Measurements from ENCODE around the gene ESYT3. TPM values are rescaled to one million over a fixed set of nuclear protein-coding genes. Genes with fewer than 3 reads are reported as not detected.
"Not testable (repeated sequence)": the region's sequence is repeated elsewhere in the genome, so short reads cannot be mapped to it uniquely, and the experiment has no call there.

The ESYT3 gene
- total RNA-seq, 1 donor from 2014 or later: 2.0 TPM

DNA sequence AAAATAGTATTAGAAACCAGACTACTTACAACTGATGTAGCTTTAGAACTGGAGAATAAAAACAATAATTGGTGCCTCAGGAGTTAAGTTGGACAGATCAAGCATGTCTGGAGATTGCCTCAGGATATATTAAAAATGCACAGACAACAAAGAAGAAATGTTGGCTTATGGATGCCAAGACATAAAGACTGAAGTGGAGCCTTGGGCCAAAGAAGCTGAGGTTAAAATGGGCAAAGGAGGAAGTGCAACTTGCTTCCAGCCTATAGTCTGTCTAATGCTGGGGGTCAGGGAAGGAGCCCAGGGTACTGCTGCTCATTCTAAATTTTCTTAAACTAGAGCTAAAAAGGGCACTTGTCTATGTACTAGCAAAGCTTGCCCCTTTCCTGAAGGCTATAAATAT is 77.5 kb downstream of the ESYT3 start:
- no peaks in the 10 kb centered on the region for H3K4me1 ChIP-seq
- H3K36me3 ChIP-seq: no peaks in the 10 kb centered on the region
- DNase-seq (ENCODE audit: extremely low spot score in 2 of 2): no peak
- H3K27ac ChIP-seq: no peak overlapping the region
- intact Hi-C loops (cut with DNase I): no loop called here
- TF ChIP-seq, protein P1, sequence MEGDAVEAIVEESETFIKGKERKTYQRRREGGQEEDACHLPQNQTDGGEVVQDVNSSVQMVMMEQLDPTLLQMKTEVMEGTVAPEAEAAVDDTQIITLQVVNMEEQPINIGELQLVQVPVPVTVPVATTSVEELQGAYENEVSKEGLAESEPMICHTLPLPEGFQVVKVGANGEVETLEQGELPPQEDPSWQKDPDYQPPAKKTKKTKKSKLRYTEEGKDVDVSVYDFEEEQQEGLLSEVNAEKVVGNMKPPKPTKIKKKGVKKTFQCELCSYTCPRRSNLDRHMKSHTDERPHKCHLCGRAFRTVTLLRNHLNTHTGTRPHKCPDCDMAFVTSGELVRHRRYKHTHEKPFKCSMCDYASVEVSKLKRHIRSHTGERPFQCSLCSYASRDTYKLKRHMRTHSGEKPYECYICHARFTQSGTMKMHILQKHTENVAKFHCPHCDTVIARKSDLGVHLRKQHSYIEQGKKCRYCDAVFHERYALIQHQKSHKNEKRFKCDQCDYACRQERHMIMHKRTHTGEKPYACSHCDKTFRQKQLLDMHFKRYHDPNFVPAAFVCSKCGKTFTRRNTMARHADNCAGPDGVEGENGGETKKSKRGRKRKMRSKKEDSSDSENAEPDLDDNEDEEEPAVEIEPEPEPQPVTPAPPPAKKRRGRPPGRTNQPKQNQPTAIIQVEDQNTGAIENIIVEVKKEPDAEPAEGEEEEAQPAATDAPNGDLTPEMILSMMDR (IDR thresholded peaks at IDR 0.05): no peak
- no peak for TF ChIP-seq POLR2AphosphoS5 (IDR thresholded peaks at IDR 0.05; ENCODE audit: insufficient read depth in 1 of 2, low read depth in 1 of 2)
- TF ChIP-seq POLR2A (IDR thresholded peaks at IDR 0.05): no peak
- no peaks in the 10 kb centered on the region for H3K9me3 ChIP-seq
- no peaks in the 10 kb centered on the region for H3K27me3 ChIP-seq
- no peak overlapping the region for H3K4me3 ChIP-seq

DNA sequence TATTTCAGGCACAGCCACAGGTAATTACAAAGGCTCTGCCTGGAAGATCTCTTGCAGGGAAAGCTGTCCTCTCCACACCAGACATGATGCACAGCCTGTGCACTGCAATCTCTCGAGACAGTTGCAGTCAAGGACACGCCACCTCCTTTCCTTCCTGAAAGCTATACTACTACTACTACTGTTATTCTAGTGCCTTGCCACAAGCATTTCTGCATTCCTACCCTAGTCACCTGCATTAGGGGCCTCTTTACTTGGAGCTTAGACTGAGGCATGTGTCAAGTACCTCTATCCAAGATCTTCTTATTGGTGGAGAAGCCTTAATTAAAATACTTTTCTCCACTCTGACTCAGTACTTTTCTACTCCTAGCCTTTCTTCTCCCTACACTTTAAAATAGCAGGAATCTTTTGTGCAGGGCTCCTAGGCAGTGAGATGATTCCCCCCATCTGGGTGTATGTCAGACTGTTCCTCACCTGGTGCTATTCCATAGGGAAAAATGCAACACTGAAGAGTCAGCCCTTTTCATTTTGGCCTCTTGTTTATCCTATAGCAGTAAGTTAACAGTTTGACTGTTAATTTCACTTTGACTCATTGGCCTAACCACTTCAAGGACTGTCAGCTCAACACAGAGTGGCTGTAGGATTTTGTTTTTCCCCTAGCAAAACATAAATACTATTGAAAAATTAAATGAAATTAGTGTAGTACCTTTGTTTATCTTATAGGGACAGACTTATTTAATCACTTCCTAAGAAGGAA is 78.9 kb downstream of the ESYT3 start:
- intact Hi-C loops (cut with DNase I): no loop called here

DNA sequence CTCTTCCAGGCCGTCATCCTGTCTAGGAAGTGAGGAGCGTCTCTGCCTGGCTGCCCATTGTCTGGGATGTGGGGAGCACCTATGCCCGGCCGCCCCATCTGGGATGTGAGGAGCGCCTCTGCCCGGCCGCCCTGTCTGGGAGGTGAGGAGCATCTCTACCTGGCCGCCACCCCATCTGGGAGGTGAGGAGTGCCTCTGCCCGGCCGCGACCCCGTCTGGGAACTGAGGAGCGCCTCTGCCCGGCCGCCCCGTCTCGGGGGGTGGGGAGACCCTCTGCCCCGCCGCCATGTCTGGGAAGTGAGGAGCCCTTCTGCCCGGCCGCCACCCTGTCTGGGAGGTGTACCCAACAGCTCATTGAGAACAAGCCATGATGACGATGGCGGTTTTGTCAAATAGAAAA is 87.0 kb downstream of the ESYT3 start:
- peaks cover 0 to 29% of the 10 kb centered on the region in 2 donors for H3K36me3 ChIP-seq
- H3K9me3 ChIP-seq; H3K4me3 ChIP-seq; intact Hi-C loops (cut with DNase I); H3K27me3 ChIP-seq; H3K4me1 ChIP-seq; DNase-seq (ENCODE audit: extremely low spot score in 2 of 2); H3K27ac ChIP-seq: not testable (repeated sequence)

More for the DNA sequence above, 78.9 kb downstream of the ESYT3 start:
- TF ChIP-seq, protein P1 (IDR thresholded peaks at IDR 0.05): no peak
- TF ChIP-seq POLR2AphosphoS5 (IDR thresholded peaks at IDR 0.05; ENCODE audit: insufficient read depth in 1 of 2, low read depth in 1 of 2) (no peak), POLR2A (IDR thresholded peaks at IDR 0.05) (no peak)
- no peak overlapping the region for H3K27ac ChIP-seq
- H3K4me1 ChIP-seq: no peaks in the 10 kb centered on the region
- H3K9me3 ChIP-seq: no peaks in the 10 kb centered on the region
- no peak for DNase-seq (ENCODE audit: extremely low spot score in 2 of 2)
- H3K4me3 ChIP-seq: no peak overlapping the region
- H3K36me3 ChIP-seq: peaks cover 0 to 12% of the 10 kb centered on the region in 2 donors
- H3K27me3 ChIP-seq: no peaks in the 10 kb centered on the region

Other genes starting within 250 kb of the ESYT3 start
- 55.0 TPM for gene ARMC8, start 247.3 kb upstream of the ESYT3 start, total RNA-seq
- not detected for gene NME9, start 104.8 kb upstream of the ESYT3 start, total RNA-seq
- gene MRAS, start 86.0 kb upstream of the ESYT3 start, total RNA-seq: 26.8 TPM
- gene CEP70, start 159.6 kb downstream of the ESYT3 start, total RNA-seq: 31.7 TPM
- gene FAIM, start 174.2 kb downstream of the ESYT3 start, total RNA-seq: 13.3 TPM

Measured in vagina (tissue), 2 donors.